HL-60/S4 treated with retinoic acid at 250 ng/mL for 4 days and 3 days (cell line): ENCODE measurements around the gene SLC35F3.

ENCODE experiments used
- in situ Hi-C: fragments of 300-500 bp; cut with MboI; formaldehyde crosslinking; loops from 2 replicates; pipeline ENCODE4 v1.7.0; 2022; ENCODE audit warnings: low sequenced_read_pairs

SLC35F3 gene

GRCh38 chr1:233971753-233972152, 67.3 kb downstream of the SLC35F3 start:
- in situ Hi-C loops: no loop called here

- in situ Hi-C loops: no loop called here
Measured at GRCh38 chr1:233972563-233972950, 68.1 kb downstream of the SLC35F3 start.

DNA sequence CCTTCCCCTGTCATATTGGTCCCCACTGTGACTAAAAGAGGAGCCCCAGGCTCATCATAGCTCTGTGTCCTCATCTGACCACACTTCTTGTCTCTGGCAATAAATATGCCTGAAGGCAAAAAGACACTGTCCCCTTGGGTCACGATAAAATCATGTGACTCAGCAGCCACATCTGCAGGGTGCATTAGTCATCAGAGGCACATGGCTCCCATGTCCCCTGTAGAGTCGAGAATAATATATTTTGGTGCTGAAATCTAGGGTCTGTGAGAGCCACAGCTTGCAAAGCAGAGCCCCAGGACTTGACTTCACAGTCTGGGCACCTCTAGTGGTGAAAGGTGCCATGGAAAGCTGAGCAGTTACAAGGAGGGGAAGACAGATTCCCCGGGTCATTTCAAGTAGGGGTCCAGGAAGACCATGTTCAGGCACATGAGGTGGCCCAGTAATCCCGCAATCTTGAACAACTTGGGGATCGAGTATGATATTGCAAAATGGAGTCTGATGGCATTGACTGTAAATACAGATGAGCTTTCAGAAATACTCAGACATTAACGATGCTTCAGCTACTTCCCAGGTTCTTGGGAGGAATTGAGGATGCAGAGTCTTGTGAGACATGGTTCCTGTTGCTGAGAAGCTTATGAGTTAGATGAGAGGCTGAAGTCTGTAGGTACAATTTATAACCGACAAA, 68.6 kb downstream of the SLC35F3 start:
- in situ Hi-C loops: no loop called here

GRCh38 chr1:233975486-233975885, 71.0 kb downstream of the SLC35F3 start:
- in situ Hi-C loops: no loop called here

GRCh38 chr1:233981042-233981675, 76.7 kb downstream of the SLC35F3 start:
- in situ Hi-C loops: no loop called here

GRCh38 chr1:233982827-233983518, 78.5 kb downstream of the SLC35F3 start:
- in situ Hi-C loops: no loop called here

- in situ Hi-C loops: no loop called here
Measured at GRCh38 chr1:233983811-233984210, 79.3 kb downstream of the SLC35F3 start.

- in situ Hi-C loops: no loop called here
Measured at GRCh38 chr1:233988963-233989696, 84.7 kb downstream of the SLC35F3 start.

DNA sequence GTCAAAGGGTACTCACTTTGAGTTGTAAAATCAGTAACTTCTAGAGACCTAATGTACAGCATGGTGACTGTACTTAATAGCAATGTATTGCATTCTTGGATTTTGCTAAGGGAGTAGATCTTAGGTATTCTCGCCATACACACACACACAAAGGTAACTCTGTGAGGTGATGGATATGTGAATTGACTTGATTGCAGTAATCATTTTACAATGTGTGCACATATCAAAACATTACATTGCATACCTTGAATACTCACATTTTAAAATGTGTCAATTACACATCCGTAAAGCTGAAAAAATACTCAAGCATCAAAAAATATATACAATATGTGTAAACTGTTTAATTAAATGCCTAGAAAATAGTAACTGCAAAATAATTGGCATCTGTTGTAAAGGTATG, 86.0 kb downstream of the SLC35F3 start:
- in situ Hi-C loops: no loop called here

DNA sequence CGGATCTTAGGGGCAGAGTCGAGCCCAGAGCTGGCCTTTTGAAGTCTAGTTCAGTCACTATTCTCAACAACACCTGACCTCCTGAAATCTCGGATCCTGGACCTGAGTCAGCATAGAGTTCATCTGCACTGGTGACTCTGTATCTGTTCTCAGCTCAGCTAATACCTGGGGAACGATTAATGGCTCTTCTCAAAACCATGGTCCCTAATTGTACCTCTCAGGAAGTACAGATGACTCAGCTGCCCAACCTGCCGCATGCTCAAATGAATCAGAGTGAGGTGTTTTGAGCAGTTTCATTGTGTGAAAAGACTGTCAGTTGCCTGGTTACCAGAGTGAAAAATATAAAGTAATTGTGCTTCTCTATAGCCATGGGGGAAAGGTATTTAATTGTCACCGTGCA, 89.2 kb downstream of the SLC35F3 start:
- in situ Hi-C loops: no loop called here

DNA sequence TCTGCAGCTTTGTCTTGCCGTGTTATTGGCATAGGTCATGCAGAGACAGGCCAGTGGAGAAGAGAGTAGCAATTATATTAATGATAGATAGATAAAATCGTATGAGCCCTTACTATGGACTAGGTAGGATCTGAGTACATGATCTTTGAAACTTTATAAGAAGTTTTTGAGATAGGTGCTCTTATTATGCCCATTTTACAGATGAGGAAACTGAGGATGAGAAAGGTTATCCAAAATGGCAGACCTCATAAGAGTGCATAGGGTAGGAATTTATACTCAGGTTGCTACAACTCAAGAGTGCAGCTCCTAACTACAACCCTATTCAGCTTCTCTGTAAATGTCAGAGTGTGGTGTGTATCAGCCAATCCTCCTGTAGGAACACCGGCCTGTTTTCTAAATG, 89.6 kb downstream of the SLC35F3 start:
- in situ Hi-C loops: no loop called here

DNA sequence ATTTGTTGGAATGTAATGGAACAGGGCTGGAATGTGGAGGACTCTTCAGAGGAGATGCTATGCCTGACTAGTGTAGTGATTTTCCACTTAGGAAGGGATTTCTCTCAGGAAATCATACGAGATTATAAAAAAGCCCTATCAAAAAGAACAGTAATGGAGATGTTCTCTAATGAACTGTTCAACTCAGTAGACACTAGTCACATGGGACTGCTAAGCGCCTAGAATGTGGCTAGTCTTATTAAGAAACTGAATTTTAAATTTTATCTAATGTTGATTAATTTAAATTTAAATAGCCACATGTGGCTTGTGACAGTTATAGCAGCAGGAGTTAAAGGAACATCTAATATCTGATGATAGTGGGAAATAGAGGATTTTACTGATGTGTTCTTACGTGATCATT, 94.0 kb downstream of the SLC35F3 start:
- in situ Hi-C loops: no loop called here

DNA sequence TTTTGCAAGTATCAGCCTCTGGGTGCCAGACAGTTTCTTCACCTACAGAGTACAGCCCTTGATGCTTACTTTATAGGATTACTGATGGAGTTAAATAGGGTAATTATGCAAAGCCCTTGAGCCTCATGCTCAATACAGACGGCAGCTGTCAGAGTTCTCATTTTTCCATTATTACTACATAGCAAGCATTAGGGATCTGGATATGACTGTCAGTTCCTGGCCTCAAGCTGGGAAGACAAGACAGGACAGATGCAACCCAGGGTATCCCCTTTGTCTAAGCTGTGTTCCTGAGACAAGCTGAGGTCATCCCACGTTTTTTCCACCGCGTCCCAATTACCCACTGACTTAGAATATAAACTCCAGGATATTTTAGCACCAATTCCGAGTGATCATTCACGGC, 94.4 kb downstream of the SLC35F3 start:
- in situ Hi-C loops: no loop called here

DNA sequence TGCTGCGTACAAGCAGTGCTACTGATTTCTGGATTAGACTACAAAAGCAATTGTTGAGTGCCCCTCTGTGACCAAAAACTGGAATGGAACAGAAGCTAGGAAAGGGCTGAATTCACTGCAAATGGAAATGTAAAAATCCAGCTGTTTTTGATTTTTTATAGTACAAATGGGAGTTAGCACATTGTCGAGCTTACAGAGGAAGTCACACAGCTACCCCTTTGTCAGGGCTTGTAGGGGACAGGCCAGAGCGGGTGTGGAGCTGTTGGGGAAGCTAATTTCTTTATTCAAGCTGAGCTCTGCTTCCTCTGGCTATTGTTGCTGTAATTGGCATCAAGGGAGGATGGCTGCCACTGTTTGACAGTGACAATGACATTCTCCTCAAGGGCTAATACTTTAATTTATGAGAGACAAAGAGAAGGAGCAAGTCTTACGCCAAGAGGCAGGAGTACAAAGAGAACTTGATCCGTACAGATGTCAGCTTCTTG, 96.1 kb downstream of the SLC35F3 start:
- in situ Hi-C loops: no loop called here

DNA sequence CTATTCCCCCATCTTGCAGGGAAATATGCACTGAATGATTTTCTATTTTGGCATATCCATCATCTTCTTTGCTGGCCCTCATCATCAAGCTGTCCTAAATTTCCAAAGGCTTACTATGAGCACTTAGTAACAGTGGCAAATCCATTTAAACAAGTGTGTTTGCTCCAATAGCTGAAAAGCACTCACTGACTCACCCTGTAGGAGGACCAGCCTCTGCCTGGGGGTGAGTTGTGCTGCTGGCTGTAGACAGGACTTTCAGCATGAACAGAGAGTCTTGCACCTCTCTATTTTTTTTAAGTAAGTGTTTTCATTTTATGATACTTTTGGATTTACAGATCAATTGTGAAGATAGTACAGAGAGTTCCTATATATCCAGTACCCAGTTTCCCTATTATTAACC, 97.3 kb downstream of the SLC35F3 start:
- in situ Hi-C loops: no loop called here

- in situ Hi-C loops: no loop called here
Measured at GRCh38 chr1:234004591-234004990, 100.1 kb downstream of the SLC35F3 start.

DNA sequence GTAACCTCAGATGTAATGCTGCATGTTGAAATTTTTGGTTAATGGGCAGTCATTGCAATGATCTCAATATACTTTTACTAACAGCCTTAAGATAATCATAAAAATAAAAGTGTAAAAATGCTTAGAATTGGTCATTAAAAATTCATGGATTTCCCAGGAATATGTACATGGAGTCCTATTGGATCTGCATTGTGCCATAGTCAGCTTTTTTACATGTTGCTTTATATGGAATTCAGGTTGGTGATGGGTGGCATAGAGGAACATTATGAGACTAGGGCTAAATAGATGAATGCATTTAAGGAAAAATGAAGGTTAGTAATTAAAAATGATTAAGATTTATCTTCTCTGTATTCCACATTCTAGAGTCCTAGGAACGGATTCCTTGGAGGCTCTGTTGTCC, 103.2 kb downstream of the SLC35F3 start:
- in situ Hi-C loops: no loop called here

DNA sequence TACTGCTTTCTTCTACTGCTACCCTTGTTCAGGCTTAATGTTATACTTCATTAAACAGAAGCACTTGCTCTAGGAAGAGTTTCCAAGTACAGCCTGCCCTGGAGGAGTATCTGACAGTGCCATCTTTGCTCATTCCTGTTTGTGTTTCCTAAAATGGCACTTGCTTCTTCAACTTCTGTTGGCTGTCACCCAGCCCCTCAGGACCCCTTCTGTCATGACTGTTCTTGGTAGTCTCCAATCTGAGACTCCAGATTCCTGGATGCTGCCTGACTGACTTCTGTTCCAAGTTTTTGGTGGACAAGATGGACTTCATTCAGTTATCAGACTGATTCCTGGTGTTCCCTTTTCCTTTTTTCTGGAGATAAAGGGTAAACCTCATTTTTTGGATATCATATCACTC, 104.1 kb downstream of the SLC35F3 start:
- in situ Hi-C loops: no loop called here

- in situ Hi-C loops: no loop called here
Measured at GRCh38 chr1:234009668-234010067, 105.2 kb downstream of the SLC35F3 start.

- in situ Hi-C loops: no loop called here
Measured at GRCh38 chr1:234014208-234014607, 109.7 kb downstream of the SLC35F3 start.

DNA sequence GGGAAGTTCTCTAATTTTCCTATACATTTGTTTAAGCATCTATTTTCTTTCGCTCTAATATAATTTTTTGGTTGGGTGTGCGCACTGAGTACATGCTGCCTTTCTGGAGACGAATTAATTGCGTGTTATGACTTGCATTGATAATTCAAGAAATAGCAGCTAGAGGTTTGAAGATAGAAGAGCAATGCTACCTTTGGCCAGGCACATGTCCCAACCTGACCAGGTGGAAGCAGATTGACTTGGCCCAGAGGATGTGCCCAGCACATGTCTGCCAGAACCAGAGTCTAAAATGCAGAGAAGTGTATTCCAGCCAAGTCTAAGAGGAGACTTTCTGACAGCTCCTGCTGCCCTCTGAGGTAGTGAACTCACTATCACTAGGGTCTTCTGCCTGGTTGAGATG, 114.3 kb downstream of the SLC35F3 start:
- in situ Hi-C loops: no loop called here
